GM18498 (cell line): ENCODE data around the gene STK38L.

Experiments
- ATAC-seq: cut with Tn5 transposase; IDR thresholded peaks from one replicate; pipeline ENCODE4 v1.9.1; 2021; ENCODE audit warnings: mild to moderate bottlenecking, moderate library complexity; ENCODE audit not compliant: unreplicated experiment

STK38L gene

DNA sequence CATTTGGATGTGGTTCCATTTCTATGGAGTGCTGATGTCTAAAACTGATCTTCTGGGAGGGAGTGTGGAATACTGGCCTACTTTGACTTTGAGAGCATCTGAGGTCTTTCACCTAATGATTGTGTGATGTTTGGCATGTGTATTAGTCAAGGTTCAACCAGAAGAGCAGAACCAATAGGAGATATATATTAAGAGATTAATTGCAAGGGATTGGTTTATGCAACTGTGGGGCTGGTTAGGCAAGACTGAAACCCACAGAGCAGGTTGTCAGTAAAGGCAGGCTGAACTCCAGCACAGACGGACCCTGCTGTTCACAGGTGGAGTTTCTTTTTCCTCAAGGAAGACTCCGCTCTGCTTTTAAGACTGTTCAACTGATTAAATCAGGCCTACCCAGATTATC, 100.2 kb downstream of the STK38L start:
- ATAC-seq, result no peak

- ATAC-seq, result no peak
Measured at GRCh38 chr12:27344760-27345159, 100.7 kb downstream of the STK38L start.

- no peak for ATAC-seq
Measured at GRCh38 chr12:27345376-27345775, 101.3 kb downstream of the STK38L start.

DNA sequence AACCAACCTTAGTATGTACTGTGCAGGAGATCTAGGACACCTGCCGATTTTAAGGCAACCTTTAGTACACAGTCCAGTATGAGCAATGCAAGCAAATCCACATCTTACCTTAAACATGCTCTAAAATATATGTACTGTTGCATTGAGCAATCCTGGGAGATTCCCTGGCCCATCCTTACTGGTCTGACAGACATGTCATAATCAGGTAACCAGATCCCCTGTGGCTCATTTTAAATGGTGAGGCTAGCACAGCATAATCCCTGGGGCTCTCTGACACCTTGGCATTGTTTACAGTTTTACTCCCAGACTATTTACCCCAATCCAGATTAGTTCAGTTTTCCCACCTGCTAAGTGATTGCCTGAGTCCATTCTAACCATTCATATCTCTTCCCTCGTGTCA, 103.7 kb downstream of the STK38L start:
- ATAC-seq, result no peak

DNA sequence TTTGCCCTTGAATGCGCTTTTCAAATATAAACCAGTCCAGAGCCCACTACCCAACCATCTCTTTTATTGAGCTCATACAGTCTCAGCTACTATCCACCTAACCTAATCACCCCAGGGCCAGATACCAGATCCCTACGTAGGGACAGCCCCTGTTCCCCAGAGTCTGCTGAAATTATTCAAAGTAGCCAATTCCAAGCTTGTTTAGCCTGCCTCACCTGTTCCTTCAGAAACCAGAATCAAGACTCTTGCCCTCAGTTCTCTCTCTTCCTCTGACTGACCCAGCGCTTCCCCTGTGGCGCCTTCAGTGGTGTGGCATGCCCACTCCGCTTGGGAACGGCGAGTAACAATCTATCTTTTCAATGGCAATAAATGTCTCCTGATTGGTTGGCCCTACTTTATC, 107.4 kb downstream of the STK38L start:
- no peak for ATAC-seq

- no peak for ATAC-seq
Measured at GRCh38 chr12:27355486-27355885, 111.4 kb downstream of the STK38L start.

DNA sequence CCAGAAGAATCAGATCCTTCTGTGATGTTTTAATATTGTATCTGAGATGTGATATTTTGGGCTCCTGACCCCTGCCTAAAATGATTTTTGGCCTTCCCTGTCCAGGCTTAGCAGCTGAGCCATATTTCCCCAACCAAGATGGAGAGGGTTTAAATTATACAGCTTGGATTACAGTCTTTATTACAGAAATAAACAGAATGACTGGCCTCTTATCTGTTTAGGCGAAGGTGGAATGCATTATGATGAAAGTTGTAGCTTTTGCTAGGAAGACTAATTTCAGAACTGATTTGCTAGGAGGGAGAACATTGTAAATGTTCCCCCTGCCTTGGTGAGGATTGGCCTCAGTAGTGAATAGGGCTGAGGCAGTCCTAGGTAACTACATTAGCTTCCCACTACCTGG, 111.9 kb downstream of the STK38L start:
- no peak for ATAC-seq

DNA sequence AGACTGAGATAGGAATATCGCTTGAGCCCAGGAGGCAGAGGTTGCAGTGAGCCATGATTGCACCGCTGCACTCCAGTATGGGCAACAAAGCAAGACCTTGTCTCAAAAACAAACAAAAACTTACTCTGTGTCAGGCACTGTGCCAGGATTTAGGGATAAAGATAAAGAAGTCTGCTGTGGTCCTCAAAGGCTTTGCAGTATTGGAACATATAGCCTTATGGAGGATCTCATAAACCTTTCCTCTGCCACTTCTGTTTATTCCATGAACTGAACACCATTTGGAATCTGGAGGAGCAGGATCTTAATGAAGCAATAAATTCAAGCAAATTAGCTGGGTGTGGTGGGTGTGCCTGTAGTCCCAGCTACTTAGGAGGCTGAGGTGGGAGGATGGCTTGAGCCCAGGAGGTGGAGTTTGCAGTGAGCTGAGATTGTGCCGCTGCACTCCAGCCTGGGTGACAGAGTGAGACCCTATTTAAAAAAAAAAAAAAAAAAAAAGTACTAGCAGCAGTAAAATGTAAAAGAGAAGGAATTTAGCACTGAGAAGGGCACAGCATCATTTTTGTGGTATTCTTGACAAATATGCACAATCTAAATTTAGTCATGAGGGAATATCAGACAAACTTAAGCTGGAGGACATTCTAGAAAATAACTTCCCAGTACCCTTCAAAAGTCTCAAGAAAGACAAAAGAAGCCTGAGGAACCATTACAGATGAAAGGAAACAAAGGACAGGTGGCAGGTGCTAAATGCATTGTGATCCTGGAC, 115.7 kb downstream of the STK38L start:
- ATAC-seq, result no peak

GRCh38 chr12:27361372-27361771, 117.3 kb downstream of the STK38L start:
- no peak for ATAC-seq

DNA sequence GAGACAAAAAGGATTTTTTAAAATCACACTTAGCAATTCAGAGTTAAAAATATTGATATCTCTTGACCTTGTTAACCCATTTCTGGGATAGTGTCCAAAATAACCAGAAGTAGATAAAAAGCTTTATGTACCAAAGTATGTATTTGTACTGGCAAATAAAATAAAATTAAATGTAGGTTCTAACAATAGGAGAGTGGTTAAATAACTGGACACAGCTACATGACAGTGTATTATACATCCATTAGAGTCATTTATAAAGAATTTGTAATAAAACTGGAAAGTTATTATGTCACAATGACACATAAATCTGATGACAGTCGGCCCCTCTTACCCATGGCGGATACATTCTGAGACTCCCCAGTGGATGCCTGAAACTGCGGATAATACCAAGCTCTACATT, 122.5 kb downstream of the STK38L start:
- ATAC-seq, result no peak

DNA sequence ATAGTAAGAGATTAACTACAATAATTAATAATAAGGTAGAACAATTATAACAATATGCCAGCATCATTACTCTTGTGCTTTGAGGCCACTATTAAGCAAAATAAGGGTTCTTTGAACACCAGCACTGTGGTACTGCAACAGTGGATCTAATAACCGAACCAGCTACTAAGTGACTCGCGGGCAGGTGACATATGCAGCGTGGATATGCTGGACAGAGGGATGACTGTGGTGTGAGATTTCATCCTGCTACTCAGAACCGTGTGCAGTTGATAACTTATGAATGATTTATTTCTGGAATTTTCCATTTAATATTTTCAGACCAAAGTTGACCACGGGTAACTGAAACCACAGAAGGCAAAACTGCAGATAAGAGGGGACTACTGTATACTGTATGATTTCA, 123.0 kb downstream of the STK38L start:
- ATAC-seq, result no peak
